HCEC 1CT (cell line): ENCODE data around the gene CMTR2.

Source experiments
- DNase-seq: peaks from one replicate; pipeline ENCODE4 v3.0.0-alpha.2; 2017

CMTR2 gene

GRCh38 chr16:71276589-71277334, 12.4 kb downstream of the CMTR2 start:
- no peak for DNase-seq

GRCh38 chr16:71273384-71273783, 15.8 kb downstream of the CMTR2 start:
- no peak for DNase-seq

GRCh38 chr16:71264299-71264698, 24.9 kb downstream of the CMTR2 start:
- no peak for DNase-seq

GRCh38 chr16:71263582-71263981, 25.6 kb downstream of the CMTR2 start:
- DNase-seq, result no peak

- DNase-seq, result no peak
Observed at GRCh38 chr16:71262391-71262790, 26.8 kb downstream of the CMTR2 start.

- no peak for DNase-seq
Observed at GRCh38 chr16:71260995-71261394, 28.2 kb downstream of the CMTR2 start.

- DNase-seq, result no peak
Observed at GRCh38 chr16:71259086-71259485, 30.1 kb downstream of the CMTR2 start.

GRCh38 chr16:71258372-71258771, 30.8 kb downstream of the CMTR2 start:
- no peak for DNase-seq

- DNase-seq, result no peak
Observed at GRCh38 chr16:71257768-71258167, 31.4 kb downstream of the CMTR2 start.

GRCh38 chr16:71255721-71256120, 33.5 kb downstream of the CMTR2 start:
- DNase-seq, result no peak

GRCh38 chr16:71254832-71255525, 34.2 kb downstream of the CMTR2 start:
- no peak for DNase-seq

- no peak for DNase-seq
Observed at GRCh38 chr16:71250461-71251235, 38.6 kb downstream of the CMTR2 start.

GRCh38 chr16:71249399-71249798, 39.8 kb downstream of the CMTR2 start:
- no peak for DNase-seq

GRCh38 chr16:71247478-71247877, 41.7 kb downstream of the CMTR2 start:
- DNase-seq, result no peak

- no peak for DNase-seq
Observed at GRCh38 chr16:71246309-71246708, 42.9 kb downstream of the CMTR2 start.

- no peak for DNase-seq
Observed at GRCh38 chr16:71244521-71244920, 44.7 kb downstream of the CMTR2 start.

GRCh38 chr16:71242601-71243000, 46.6 kb downstream of the CMTR2 start:
- no peak for DNase-seq

- DNase-seq, result no peak
Observed at GRCh38 chr16:71242036-71242435, 47.2 kb downstream of the CMTR2 start.
